KBM-7 (cell line): ENCODE data around the gene SSBP2.

Experiments used
- DNase-seq: peaks from one replicate; pipeline ENCODE4 v3.0.0-alpha.2; 2015
- in situ Hi-C: fragments of 300-500 bp; cut with MboI; formaldehyde crosslinking; loops from 2 replicates; pipeline ENCODE4 v1.14.3; 2020; ENCODE audit warnings: low sequenced_read_pairs, low pct_unique_long_range_greater_than_20kb, mixed read lengths

Gene SSBP2

GRCh38 chr5:81768935-81769452, 18.1 kb upstream of the SSBP2 start:
- in situ Hi-C loops: no loop called here
- DNase-seq: no peak

GRCh38 chr5:81767938-81768337, 17.0 kb upstream of the SSBP2 start:
- in situ Hi-C loops: no loop called here
- DNase-seq: no peak

- in situ Hi-C loops: no loop called here
Measured at GRCh38 chr5:81767097-81767496, 16.2 kb upstream of the SSBP2 start.

GRCh38 chr5:81766611-81767010, 15.7 kb upstream of the SSBP2 start:
- in situ Hi-C loops: no loop called here

More at GRCh38 chr5:81767097-81767496, 16.2 kb upstream of the SSBP2 start:
- DNase-seq: no peak

GRCh38 chr5:81763294-81763928, 12.5 kb upstream of the SSBP2 start:
- DNase-seq: no peak
- in situ Hi-C loops: no loop called here

More at GRCh38 chr5:81766611-81767010, 15.7 kb upstream of the SSBP2 start:
- DNase-seq: no peak

GRCh38 chr5:81762853-81763252, 12.0 kb upstream of the SSBP2 start:
- no peak for DNase-seq
- in situ Hi-C loops: no loop called here

GRCh38 chr5:81762401-81762800, 11.5 kb upstream of the SSBP2 start:
- DNase-seq: no peak
- in situ Hi-C loops: no loop called here

GRCh38 chr5:81761970-81762369, 11.1 kb upstream of the SSBP2 start:
- in situ Hi-C loops: no loop called here
- DNase-seq: no peak

GRCh38 chr5:81761270-81761669, 10.4 kb upstream of the SSBP2 start:
- DNase-seq: peak; percentile 30
- in situ Hi-C loops: no loop called here

GRCh38 chr5:81760521-81760920, 9.6 kb upstream of the SSBP2 start:
- no peak for DNase-seq
- in situ Hi-C loops: no loop called here

GRCh38 chr5:81759632-81760005, 8.7 kb upstream of the SSBP2 start:
- in situ Hi-C loops: no loop called here
- peak; percentile 68 for DNase-seq

- no peak for DNase-seq
- in situ Hi-C loops: no loop called here
Measured at GRCh38 chr5:81757404-81757803, 6.5 kb upstream of the SSBP2 start.

GRCh38 chr5:81756016-81756415, 5.1 kb upstream of the SSBP2 start:
- no peak for DNase-seq
- in situ Hi-C loops: no loop called here

GRCh38 chr5:81755320-81755719, 4.4 kb upstream of the SSBP2 start:
- in situ Hi-C loops: no loop called here
- no peak for DNase-seq

- in situ Hi-C loops: no loop called here
- no peak for DNase-seq
Measured at GRCh38 chr5:81754621-81755020, 3.7 kb upstream of the SSBP2 start.

- DNase-seq: no peak
- in situ Hi-C loops: no loop called here
Measured at GRCh38 chr5:81753429-81753828, 2.5 kb upstream of the SSBP2 start.

- no peak for DNase-seq
- in situ Hi-C loops: no loop called here
Measured at GRCh38 chr5:81752644-81752963, 1.7 kb upstream of the SSBP2 start.

GRCh38 chr5:81751836-81752643, 1.1 kb upstream of the SSBP2 start:
- DNase-seq: no peak
- in situ Hi-C loops: no loop called here

GRCh38 chr5:81750308-81751008, 439 bp downstream of the SSBP2 start:
- DNase-seq: no peak
- in situ Hi-C loops: no loop called here
